ENCODE data around the gene CALU.

Gene CALU

DNA sequence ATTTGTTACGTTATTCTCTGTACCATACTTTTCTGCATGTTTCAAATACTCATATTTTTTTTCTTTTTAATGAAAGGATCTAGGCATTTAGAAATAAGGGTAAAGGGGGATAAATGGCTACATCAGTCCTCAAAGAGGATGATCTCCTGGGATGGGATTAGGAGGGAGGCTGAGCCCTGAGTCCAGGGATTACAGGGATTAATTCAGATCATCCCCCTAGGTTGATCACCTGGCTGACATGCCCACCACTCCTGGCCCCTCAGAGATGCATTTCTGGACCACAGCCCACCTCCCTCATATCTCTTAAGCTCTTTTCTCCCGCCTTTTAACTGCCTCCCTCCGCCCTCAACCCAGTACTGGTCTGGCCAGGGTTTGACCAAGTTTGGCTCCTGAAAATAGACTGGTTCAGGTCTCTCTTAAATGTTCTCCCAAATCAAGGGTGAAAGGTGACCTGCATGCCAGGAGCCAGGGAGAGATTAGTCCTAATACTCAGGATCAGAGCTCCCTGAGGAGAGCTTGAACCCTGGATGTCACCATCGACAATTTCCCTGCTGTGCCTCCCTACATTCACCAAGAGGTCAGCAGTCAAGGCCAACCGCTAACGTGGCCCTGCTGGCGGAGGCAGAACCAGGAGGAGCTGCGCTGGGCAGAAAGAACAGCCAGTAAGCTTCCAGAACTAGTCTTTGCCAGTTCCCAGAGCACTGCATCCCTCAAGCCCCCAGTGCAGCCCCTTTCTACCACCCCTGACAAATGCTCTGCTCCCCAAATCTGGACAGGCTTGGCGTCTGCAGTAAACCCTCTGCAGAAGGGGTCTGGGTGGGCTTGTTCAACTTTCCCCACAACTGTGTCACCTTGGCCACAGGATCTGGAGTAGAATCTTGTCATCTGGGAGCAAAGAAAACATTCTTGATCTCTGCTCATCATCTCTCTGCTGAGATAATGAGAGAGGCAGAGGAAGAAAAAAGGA lies 49.6 kb downstream of the CALU start:
- TF ChIP-seq CTBP1 (IDR thresholded peaks at IDR 0.05; ENCODE audit: borderline replicate concordance): no peak
- no peak for TF ChIP-seq FOXA1 (IDR thresholded peaks at IDR 0.05)
- TF ChIP-seq ZNF384 (IDR thresholded peaks at IDR 0.05): no peak
- no peak for TF ChIP-seq NFRKB (IDR thresholded peaks at IDR 0.05)
- no peak for TF ChIP-seq BHLHE40 (IDR thresholded peaks at IDR 0.05; ENCODE audit: borderline replicate concordance)
- TF ChIP-seq FOXM1 (IDR thresholded peaks at IDR 0.05; ENCODE audit: borderline replicate concordance): no peak
- no peak for TF ChIP-seq SUZ12 (IDR thresholded peaks at IDR 0.05)
- TF ChIP-seq LEF1 (IDR thresholded peaks at IDR 0.05; ENCODE audit: borderline replicate concordance): no peak
- TF ChIP-seq ELF4 (IDR thresholded peaks at IDR 0.05): no peak
- no peak for TF ChIP-seq TARDBP (IDR thresholded peaks at IDR 0.05)
- no peak for TF ChIP-seq SP1 (IDR thresholded peaks at IDR 0.05)
- DNase-seq (ENCODE audit: extremely low spot score): no peak
- ChIA-PET POLR2A (interaction anchor here (1.2 kb wide), 1 partner anchor 44 kb away, joined by 3 read pairs; no protein-coding TSS in a partner anchor), CTCF (interaction anchor here (0.8 kb wide), 1 partner anchor 81 kb away, joined by 3 read pairs; no protein-coding TSS in a partner anchor)

DNA sequence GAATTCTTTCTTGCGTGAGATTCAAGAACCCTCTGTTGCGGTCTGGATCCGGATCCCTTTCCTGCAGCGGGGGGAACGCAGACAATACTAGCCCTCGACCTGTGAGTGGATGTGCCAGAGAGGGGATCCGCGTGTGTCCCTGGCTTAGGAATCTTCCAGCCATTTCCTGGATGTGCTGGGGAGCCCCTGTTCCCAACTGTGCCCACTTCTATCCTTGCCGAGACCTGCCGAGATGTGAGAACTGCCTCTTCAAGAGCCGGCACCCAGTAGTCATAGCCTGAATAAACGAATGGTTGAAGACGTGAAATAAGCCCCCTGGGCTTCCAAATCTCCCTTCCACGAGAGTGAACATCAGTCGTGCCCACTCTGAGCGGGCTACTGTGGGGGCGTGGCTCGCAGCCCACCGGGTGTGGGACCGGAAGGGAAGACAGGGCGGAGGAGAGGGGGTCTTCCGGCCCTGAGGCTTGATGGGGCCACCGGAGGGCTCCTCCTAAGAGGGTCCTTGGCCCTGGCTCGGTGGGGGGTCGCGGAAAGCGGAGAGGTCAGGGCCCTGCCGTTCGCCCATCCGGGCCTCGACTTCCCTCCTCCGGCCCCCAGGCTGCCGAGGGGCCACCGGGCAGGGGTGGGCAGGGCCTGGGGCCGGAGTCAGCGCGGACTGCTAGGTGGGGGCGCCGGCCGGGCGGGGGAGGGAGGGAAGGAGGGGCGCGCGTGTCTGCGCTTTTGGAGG lies 51.3 kb downstream of the CALU start:
- CTCF ChIA-PET: no interaction called here
- no peak for TF ChIP-seq HDGF (IDR thresholded peaks at IDR 0.05; ENCODE audit: borderline replicate concordance)
- TF ChIP-seq FOXA1 (IDR thresholded peaks at IDR 0.05): no peak
- no peak for TF ChIP-seq SP1 (IDR thresholded peaks at IDR 0.05)
- TF ChIP-seq BHLHE40 (IDR thresholded peaks at IDR 0.05; ENCODE audit: borderline replicate concordance): no peak
- no peak for TF ChIP-seq ARNT (IDR thresholded peaks at IDR 0.05)
- TF ChIP-seq NFRKB (IDR thresholded peaks at IDR 0.05): no peak
- TF ChIP-seq CTBP1 (IDR thresholded peaks at IDR 0.05; ENCODE audit: borderline replicate concordance): no peak
- no peak for TF ChIP-seq L3MBTL2 (conservative IDR thresholded peaks at IDR 0.05)
- no peak for TF ChIP-seq FOXM1 (IDR thresholded peaks at IDR 0.05; ENCODE audit: borderline replicate concordance)
- no peak for TF ChIP-seq LEF1 (IDR thresholded peaks at IDR 0.05; ENCODE audit: borderline replicate concordance)
- TF ChIP-seq TARDBP (IDR thresholded peaks at IDR 0.05): no peak
- no peak for TF ChIP-seq ZNF384 (IDR thresholded peaks at IDR 0.05)
- TF ChIP-seq FOXK2 (IDR thresholded peaks at IDR 0.05): no peak
- no peak for TF ChIP-seq ELF4 (IDR thresholded peaks at IDR 0.05)
- TF ChIP-seq, protein P1, sequence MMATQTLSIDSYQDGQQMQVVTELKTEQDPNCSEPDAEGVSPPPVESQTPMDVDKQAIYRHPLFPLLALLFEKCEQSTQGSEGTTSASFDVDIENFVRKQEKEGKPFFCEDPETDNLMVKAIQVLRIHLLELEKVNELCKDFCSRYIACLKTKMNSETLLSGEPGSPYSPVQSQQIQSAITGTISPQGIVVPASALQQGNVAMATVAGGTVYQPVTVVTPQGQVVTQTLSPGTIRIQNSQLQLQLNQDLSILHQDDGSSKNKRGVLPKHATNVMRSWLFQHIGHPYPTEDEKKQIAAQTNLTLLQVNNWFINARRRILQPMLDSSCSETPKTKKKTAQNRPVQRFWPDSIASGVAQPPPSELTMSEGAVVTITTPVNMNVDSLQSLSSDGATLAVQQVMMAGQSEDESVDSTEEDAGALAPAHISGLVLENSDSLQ (IDR thresholded peaks at IDR 0.05): no peak
- TF ChIP-seq SUZ12 (IDR thresholded peaks at IDR 0.05): no peak
- no peak for DNase-seq (ENCODE audit: extremely low spot score)
- POLR2A ChIA-PET: interaction anchor here (1.1 to 2.1 kb wide), 5 partner anchors 8 to 72 kb away, joined by 4 to 8 read pairs (median 5); partner anchors contain the start of gene ATP6V1F

DNA sequence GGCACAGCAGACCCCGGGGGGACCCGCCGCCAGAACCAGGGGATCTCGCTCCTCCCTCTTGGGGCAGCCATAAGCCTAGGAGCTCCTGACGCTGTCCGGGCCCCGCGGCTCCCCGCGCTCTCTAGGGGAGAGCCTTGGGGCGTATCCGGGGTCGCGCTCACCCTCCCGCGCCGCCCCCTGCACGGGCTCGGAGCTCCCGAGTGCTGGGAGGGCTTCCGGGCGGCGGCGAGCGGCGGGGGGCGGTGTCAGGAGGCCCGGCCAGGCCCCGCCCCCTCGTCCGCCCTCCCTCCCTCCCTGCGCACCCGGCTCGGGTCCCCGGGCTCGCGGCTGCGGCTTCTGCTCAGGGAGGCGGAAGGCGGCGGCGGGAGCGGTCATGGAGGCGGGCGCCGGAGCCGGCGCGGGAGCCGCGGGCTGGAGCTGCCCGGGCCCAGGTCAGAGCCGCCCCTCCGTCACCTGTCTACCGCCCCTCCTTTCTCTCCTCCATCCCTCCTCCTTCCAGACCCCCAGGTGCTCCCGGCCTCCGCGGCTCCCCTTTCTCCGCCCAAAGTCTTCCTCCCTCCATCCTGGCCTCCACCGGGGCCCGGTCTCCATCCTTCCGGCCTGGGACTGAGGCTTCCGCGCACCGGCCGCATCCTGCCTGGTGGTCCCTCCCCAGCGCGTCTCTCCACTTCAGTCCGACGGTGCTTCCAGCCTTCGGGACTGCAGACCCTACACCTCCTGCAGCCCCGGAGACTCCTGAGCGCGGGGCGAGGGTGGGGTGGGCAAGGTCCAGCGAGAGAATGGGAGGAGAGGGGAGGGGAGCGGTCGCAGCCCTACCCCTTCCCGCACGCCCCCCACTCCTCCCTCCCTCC lies 52.2 kb downstream of the CALU start, which contains the start of gene CCDC136:
Gene CCDC136 (plus strand): TSS at position 848 of the 851 bp plus-strand sequence. CDS start 444 bp downstream, outside the sequence.
- DNase-seq (ENCODE audit: extremely low spot score): peak; percentile 85
- POLR2A ChIA-PET: interaction anchor here (0.6 to 2.1 kb wide), 9 partner anchors 8 to 72 kb away, joined by 3 to 8 read pairs (median 4); partner anchors contain the start of gene ATP6V1F
- CTCF ChIA-PET: interaction anchor here (1.1 kb wide), 1 partner anchor 16 kb away, joined by 3 read pairs; no protein-coding TSS in a partner anchor

DNA sequence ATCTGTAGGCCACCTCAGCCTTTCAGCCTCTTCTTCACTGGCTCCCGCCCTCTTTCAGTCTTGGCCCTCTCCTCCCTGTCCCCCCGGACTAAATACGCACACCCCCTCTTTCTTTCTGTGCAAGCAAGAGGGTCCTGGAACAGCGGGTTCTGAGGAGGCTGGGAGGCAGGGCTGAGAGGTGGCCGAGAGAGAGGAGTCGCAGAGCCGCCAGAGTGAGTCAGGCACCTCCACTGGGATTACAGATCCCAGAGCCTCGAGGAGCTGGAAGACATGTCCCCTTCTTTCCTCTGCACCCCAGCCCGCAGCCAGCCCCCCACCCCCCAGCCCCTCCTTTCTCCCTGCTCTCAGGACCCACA lies 52.8 kb downstream of the CALU start:
- ChIA-PET POLR2A (interaction anchor here (0.8 to 1.7 kb wide), 4 partner anchors 9 to 52 kb away, joined by 4 to 8 read pairs (median 4); no protein-coding TSS in a partner anchor), CTCF (interaction anchor here (1.1 kb wide), 1 partner anchor 15 kb away, joined by 3 read pairs; no protein-coding TSS in a partner anchor)
- DNase-seq (ENCODE audit: extremely low spot score): no peak
- TF ChIP-seq TARDBP (IDR thresholded peaks at IDR 0.05) (no peak), HDGF (IDR thresholded peaks at IDR 0.05; ENCODE audit: borderline replicate concordance) (no peak), FOXA1 (IDR thresholded peaks at IDR 0.05) (no peak), ZNF384 (IDR thresholded peaks at IDR 0.05) (no peak), FOXM1 (IDR thresholded peaks at IDR 0.05; ENCODE audit: borderline replicate concordance) (no peak), SP1 (IDR thresholded peaks at IDR 0.05) (no peak), ARNT (IDR thresholded peaks at IDR 0.05) (no peak), ELF4 (IDR thresholded peaks at IDR 0.05) (no peak), L3MBTL2 (conservative IDR thresholded peaks at IDR 0.05) (no peak), SUZ12 (IDR thresholded peaks at IDR 0.05) (no peak), NFRKB (IDR thresholded peaks at IDR 0.05) (no peak)
- TF ChIP-seq, protein P1 (IDR thresholded peaks at IDR 0.05): no peak

More for the DNA sequence above, 52.2 kb downstream of the CALU start, which contains the start of gene CCDC136:
- TF ChIP-seq CTBP1 (IDR thresholded peaks at IDR 0.05; ENCODE audit: borderline replicate concordance) (0 out of 2 replicates have a peak, but pooled peaks have one; percentile 37), FOXK2 (IDR thresholded peaks at IDR 0.05) (no peak)

DNA sequence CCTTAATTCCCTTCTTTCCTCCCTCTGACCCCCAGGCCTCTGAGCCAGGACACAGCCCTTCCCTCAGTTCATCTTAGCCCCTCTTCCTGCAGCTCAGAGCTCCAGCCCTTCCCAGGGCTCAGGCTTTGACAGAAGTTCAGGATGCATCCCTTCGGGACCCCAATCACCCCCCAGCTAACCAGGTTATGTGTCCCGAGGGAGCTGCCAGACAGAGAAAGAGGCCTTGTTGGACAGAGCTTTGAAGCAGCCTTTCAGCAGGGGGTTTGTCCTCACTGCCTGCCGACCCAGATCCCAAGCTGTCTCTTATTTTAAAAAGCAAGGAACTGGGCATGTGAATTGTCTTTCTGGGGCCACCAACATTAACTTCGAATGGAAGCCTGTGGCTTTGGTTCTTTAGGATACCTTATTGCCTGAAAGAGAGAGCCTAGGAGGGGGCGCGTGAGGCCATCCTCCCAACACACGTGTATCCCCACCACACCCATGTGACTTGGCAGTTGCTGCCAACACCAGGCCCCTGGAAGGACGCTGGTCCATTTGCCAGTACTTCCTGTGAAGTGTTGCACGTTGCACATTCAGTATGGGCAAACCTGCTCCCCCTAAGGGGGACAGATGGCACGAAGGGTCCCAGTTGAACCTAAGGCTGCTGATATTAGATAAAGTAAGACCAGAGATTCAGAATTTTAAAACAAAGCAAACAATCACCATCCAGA lies 53.5 kb downstream of the CALU start:
- DNase-seq (ENCODE audit: extremely low spot score): no peak
- ChIA-PET CTCF (interaction anchor here (1.1 kb wide), 1 partner anchor 15 kb away, joined by 3 read pairs; no protein-coding TSS in a partner anchor), POLR2A (interaction anchor here (1.7 kb wide), 1 partner anchor 10 kb away, joined by 8 read pairs; no protein-coding TSS in a partner anchor)
- no peak for TF ChIP-seq SP1 (IDR thresholded peaks at IDR 0.05)
- no peak for TF ChIP-seq ELF4 (IDR thresholded peaks at IDR 0.05)
- no peak for TF ChIP-seq ZNF384 (IDR thresholded peaks at IDR 0.05)
- TF ChIP-seq BHLHE40 (IDR thresholded peaks at IDR 0.05; ENCODE audit: borderline replicate concordance): no peak
- no peak for TF ChIP-seq L3MBTL2 (conservative IDR thresholded peaks at IDR 0.05)
- TF ChIP-seq FOXA1 (IDR thresholded peaks at IDR 0.05): no peak
- TF ChIP-seq ARNT (IDR thresholded peaks at IDR 0.05): no peak
